ENCODE measurements around the gene CFAP43. TPM values are rescaled to one million over a fixed set of nuclear protein-coding genes. Genes with fewer than 3 reads are reported as not detected.
A peak's percentile ranks its signal among the peaks of the same experiment; 100 is the strongest.

CFAP43 gene
- total RNA-seq, 4 donors from 2014 or later, result not detected

GRCh38 chr10:104080762-104081161 is 151.4 kb downstream of the CFAP43 start:
- no peaks in the 10 kb centered on the region for H3K9me3 ChIP-seq
- ATAC-seq, result no peak
- H3K27me3 ChIP-seq, result no peaks in the 10 kb centered on the region
- no peaks in the 10 kb centered on the region for H3K36me3 ChIP-seq
- in situ Hi-C loops (cut with MboI; ENCODE audit: low sequenced_read_pairs in 4 of 4), result no loop called here
- H3K4me3 ChIP-seq, result no peak overlapping the region
- DNase-seq, result no peak
- intact Hi-C loops (cut with DNase I; ENCODE audit: low total_unique reads), result no loop called here
- peaks cover 4 to 7% of the 10 kb centered on the region in 2 donors for H3K4me1 ChIP-seq
- no peak overlapping the region for H3K27ac ChIP-seq
- peak in 1 of 5 experiments; percentile 16 for TF ChIP-seq CTCF (IDR thresholded peaks at IDR 0.05 in 4 of 5, conservative IDR thresholded peaks at IDR 0.05 in 1 of 5)
- TF ChIP-seq POLR2A (IDR thresholded peaks at IDR 0.05), result no peak

MicroRNA genes within 50 kb of the gene (microRNA counts, 767-probe panel; counts per million panel counts)
- microRNA hsa-miR-609, result 356 to 448 counts per million in 2 donors

Small RNAs within 50 kb of the gene (microRNA-seq; reads per million reads assigned to microRNA genes)
- gene MIR4482 (ENCODE audit: borderline replicate concordance in 2 of 2) (0 to 1.2 reads per million in 2 donors), gene MIR609 (ENCODE audit: borderline replicate concordance in 2 of 2) (0 reads per million in 2 donors)

Other genes starting within 250 kb of the CFAP43 start
- under 1 TPM in 1 of 4 donors, not detected in 3; 0.63 TPM for gene COL17A1, start 146.5 kb downstream of the CFAP43 start, total RNA-seq
- 1 to 10 TPM; 2.4 to 7.7 (median 4.7) TPM for gene SFR1, start 110.2 kb downstream of the CFAP43 start, total RNA-seq
- 100 to 1,000 TPM in 2 of 4 donors, 10 to 100 TPM in 2; 39.6 to 284 (median 74.2) TPM for gene GSTO1, start 22.5 kb upstream of the CFAP43 start, total RNA-seq
- 1 to 10 TPM in 2 of 4 donors, under 1 TPM in 1, not detected in 1; 0.71 to 2.3 (median 1.4) TPM for gene GSTO2, start 36.8 kb upstream of the CFAP43 start, total RNA-seq
- 10 to 100 TPM in 1 of 4 donors, 1 to 10 TPM in 3; 5.0 to 19.9 (median 7.9) TPM for gene ITPRIP, start 106.1 kb upstream of the CFAP43 start, total RNA-seq
- gene CFAP58, start 121.5 kb upstream of the CFAP43 start, total RNA-seq, result under 1 TPM in 3 of 4 donors, not detected in 1; 0.13 to 0.36 (median 0.27) TPM

Data from gastrocnemius medialis (tissue), 4 donors.